ENCODE measurements around the gene DLG2.

- TF ChIP-seq CTCF (conservative IDR thresholded peaks at IDR 0.05; ENCODE audit: low read depth, low read length) (no peak), POLR2A (IDR thresholded peaks at IDR 0.05; ENCODE audit: low read depth, low read length) (no peak), SMC3 (IDR thresholded peaks at IDR 0.05; ENCODE audit: low read depth, low read length) (no peak), CHD1 (IDR thresholded peaks at IDR 0.05; ENCODE audit: low read depth, low read length) (no peak), RAD21 (IDR thresholded peaks at IDR 0.05; ENCODE audit: low read length) (no peak), MXI1 (IDR thresholded peaks at IDR 0.05; ENCODE audit: borderline replicate concordance, low read depth, low read length) (no peak), ELK1 (IDR thresholded peaks at IDR 0.05; ENCODE audit: borderline replicate concordance, low read depth, low read length) (no peak), RCOR1 (IDR thresholded peaks at IDR 0.05; ENCODE audit: insufficient replicate concordance, low read length) (no peak), BHLHE40 (IDR thresholded peaks at IDR 0.05; ENCODE audit: low read depth, low read length) (no peak), CEBPB (IDR thresholded peaks at IDR 0.05; ENCODE audit: low read depth, low read length) (no peak), RFX5 (IDR thresholded peaks at IDR 0.05; ENCODE audit: low read depth, low read length) (no peak), FOS (IDR thresholded peaks at IDR 0.05; ENCODE audit: low read depth, low read length) (no peak)
These were observed 831.4 kb downstream of the DLG2 start for GRCh38 chr11:84795698-84796097.

Data from IMR-90 (cell line).